Gastroesophageal sphincter (tissue), 4 donors: ENCODE measurements around the gene SEMA6A. TPM values are rescaled to one million over a fixed set of nuclear protein-coding genes. Genes with fewer than 3 reads are reported as not detected.

ENCODE experiments used
- ATAC-seq: fragments of 150-250 bp; one replicate; pipeline ENCODE4 v1.9.1; 2016; ENCODE audit warnings: mild to moderate bottlenecking, moderate library complexity
- H3K27ac ChIP-seq, 4 donors: fragments of 200-600 bp; sonication (generic) in 3 of 4; 1 replicate in 3 of 4; 2 replicates in 1 of 4; pipeline ENCODE4 v1.5.1; 2016 to 2019
- H3K27me3 ChIP-seq: fragments of 200-600 bp; sonication (generic); one replicate; pipeline ENCODE4 v1.5.1; 2019
- H3K36me3 ChIP-seq, 2 donors: fragments of 200-600 bp; sonication (generic); one replicate each; pipeline ENCODE4 v1.5.1; 2019; ENCODE audit warnings: control low read depth in 1 of 2
- H3K4me1 ChIP-seq, 3 donors: fragments of 200-600 bp; sonication (generic); 1 replicate in 2 of 3; 2 replicates in 1 of 3; pipeline ENCODE4 v1.5.1; 2016 to 2019; ENCODE audit warnings: control low read depth in 2 of 3
- H3K4me3 ChIP-seq, 2 donors: fragments of 200-600 bp; sonication (generic); one replicate each; pipeline ENCODE4 v1.5.1; 2019; ENCODE audit warnings: mild to moderate bottlenecking in 1 of 2, moderate library complexity in 1 of 2
- H3K9me3 ChIP-seq, 3 donors: fragments of 200-600 bp; sonication (generic); one replicate each; pipeline ENCODE4 v1.5.1; 2017 to 2019; ENCODE audit warnings: control low read depth in 2 of 3
- EP300 ChIP-seq: sonication (generic); formaldehyde crosslinking; IDR thresholded peaks from one replicate; pipeline ENCODE4 v1.6.1; 2017; ENCODE audit warnings: antibody characterized with exemption, mild to moderate bottlenecking
- POLR2A ChIP-seq, 2 donors: fragments of 450-650 bp; IDR thresholded peaks; one replicate each; pipeline ENCODE4 v1.6.1; 2017; ENCODE audit warnings: antibody characterized with exemption in 2 of 2, mild to moderate bottlenecking in 2 of 2, moderate library complexity in 1 of 2
- POLR2AphosphoS5 ChIP-seq: sonication (generic); formaldehyde crosslinking; IDR thresholded peaks from one replicate; pipeline ENCODE4 v1.6.1; 2017; ENCODE audit warnings: antibody characterized with exemption
- WGBS, 2 donors: methylation state at CpG; one replicate each; pipeline ENCODE4 v1.1.5; 2018; ENCODE audit warnings: low coverage in 1 of 2; 5-methylcytosine and 5-hydroxymethylcytosine counted together
- total RNA-seq, 4 donors: library from RNA; depleted of rRNA; stranded (reverse); fragments of >200 nt; gene quantifications; one replicate each; pipeline ENCODE4 v1.1.0, GENCODE V29; 2016
- TF ChIP-seq, protein P1 (sequence below), 4 experiments: fragments of 200-600 bp in 2 of 4; fragments of 450-650 bp in 2 of 4; sonication (generic) in 1 of 4; IDR thresholded peaks; one replicate each; pipeline ENCODE4 v1.5.1; 2017 to 2019; ENCODE audit warnings: antibody characterized with exemption in 4 of 4, mild to moderate bottlenecking in 2 of 4, moderate library complexity in 2 of 4

SEMA6A gene
- total RNA-seq, 4 donors from 2014 or later: 10.9 to 19.8 (median 17.8) TPM

DNA sequence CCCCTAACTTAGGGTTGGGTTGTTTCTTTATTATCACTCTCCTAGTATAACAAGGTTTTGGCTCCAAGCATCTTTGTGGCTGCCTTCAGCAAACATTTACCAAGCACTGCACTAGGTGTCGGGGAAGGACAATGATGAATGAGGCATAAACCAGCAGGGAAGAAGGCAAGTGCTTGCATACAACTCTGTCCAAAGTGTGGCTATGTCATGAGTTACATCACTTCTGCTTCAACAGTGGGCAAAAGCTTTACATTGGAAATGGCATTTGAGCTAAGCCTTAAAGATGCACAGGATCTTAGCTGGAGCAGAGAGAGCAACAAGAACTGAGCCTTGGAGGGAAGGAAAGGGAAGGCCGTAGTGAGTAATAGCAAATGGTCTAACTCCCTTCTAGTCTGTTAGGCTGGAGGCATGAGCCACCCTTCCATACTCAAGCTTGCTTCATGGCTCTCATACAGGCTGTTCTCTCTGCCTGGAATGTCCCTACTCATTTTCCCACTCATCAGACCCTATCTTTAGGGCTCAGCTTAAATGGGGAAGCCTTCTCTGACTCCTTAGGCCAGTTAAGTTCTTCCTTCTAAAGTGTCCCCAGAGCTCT is 121.8 kb downstream of the SEMA6A start:
- WGBS, 2 donors: 71 to 88% methylated on average over 2 of the region's 2 CpGs
- TF ChIP-seq POLR2AphosphoS5 (no peak), EP300 (no peak), POLR2A (IDR thresholded peaks at IDR 0.05) (no peak)
- TF ChIP-seq, protein P1, sequence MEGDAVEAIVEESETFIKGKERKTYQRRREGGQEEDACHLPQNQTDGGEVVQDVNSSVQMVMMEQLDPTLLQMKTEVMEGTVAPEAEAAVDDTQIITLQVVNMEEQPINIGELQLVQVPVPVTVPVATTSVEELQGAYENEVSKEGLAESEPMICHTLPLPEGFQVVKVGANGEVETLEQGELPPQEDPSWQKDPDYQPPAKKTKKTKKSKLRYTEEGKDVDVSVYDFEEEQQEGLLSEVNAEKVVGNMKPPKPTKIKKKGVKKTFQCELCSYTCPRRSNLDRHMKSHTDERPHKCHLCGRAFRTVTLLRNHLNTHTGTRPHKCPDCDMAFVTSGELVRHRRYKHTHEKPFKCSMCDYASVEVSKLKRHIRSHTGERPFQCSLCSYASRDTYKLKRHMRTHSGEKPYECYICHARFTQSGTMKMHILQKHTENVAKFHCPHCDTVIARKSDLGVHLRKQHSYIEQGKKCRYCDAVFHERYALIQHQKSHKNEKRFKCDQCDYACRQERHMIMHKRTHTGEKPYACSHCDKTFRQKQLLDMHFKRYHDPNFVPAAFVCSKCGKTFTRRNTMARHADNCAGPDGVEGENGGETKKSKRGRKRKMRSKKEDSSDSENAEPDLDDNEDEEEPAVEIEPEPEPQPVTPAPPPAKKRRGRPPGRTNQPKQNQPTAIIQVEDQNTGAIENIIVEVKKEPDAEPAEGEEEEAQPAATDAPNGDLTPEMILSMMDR (IDR thresholded peaks at IDR 0.05): no peak

DNA sequence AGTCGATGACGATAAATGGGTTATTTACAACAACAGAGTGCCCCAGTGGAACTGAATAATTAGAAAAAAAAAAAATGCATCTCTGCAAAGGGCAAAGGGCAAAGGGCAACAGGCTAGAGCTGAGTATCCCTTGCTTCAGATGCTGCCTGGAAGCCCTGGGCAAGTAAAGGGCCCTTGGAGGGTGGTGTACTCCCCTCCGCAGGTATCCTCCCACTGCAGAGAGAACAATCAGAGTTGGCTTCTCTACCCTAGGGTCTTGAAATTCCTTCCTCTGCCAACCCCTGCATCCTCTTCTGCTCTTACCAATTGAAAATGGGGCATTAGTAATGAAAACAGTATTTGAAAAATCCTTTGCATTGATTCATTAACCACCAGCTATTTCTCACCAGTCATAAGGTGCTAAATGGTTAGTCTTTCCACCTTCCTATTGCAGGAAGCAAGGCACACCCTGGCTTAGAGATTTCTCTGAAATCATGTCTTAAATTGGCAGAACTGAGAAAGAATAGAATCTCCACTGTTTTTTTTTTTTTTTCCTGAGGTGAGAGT is 122.6 kb downstream of the SEMA6A start:
- Histone ChIP-seq H3K4me1 (peaks cover 0 to 25% (median 0%) of the 10 kb centered on the region in 3 donors), H3K27me3 (no peaks in the 10 kb centered on the region), H3K9me3 (no peaks in the 10 kb centered on the region), H3K36me3 (peaks cover 0 to 14% of the 10 kb centered on the region in 2 donors), H3K4me3 (no peak overlapping the region), H3K27ac (no peak overlapping the region)
- 57 to 83% methylated on average over 2 of the region's 3 CpGs for WGBS, 2 donors
- TF ChIP-seq POLR2A (IDR thresholded peaks at IDR 0.05): no peak
- ATAC-seq: no peak

More for the DNA sequence above, 121.8 kb downstream of the SEMA6A start:
- Histone ChIP-seq H3K4me3 (no peak overlapping the region), H3K36me3 (peaks cover 0 to 5% of the 10 kb centered on the region in 2 donors), H3K27me3 (no peaks in the 10 kb centered on the region), H3K27ac (no peak overlapping the region), H3K9me3 (no peaks in the 10 kb centered on the region), H3K4me1 (peaks cover 0 to 25% (median 0%) of the 10 kb centered on the region in 3 donors)
- no peak for ATAC-seq

DNA sequence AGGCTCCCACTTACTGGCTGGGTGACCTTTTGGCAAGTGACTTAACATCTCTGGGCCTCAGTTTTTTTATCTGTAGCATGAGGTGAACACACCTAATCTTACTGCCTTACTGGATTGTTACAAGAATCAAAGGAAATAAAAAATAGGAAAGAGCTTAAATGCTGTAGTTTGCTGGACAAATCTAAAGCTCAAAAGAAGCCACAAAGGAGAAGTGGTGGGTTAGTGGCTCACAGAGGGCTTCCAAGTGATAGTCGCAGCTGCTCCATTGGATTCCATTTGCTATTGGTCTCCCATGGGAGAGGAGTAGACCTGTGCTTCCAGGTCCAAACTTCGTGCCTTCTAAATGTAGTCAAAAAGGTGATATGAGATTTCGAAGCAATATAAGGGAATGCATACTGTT is 123.6 kb downstream of the SEMA6A start:
- Histone ChIP-seq H3K4me3 (no peak overlapping the region), H3K27me3 (no peaks in the 10 kb centered on the region), H3K36me3 (peaks cover 0 to 23% of the 10 kb centered on the region in 2 donors), H3K27ac (no peak overlapping the region), H3K9me3 (no peaks in the 10 kb centered on the region), H3K4me1 (peaks cover 0 to 25% (median 0%) of the 10 kb centered on the region in 3 donors)
- TF ChIP-seq EP300 (no peak), POLR2AphosphoS5 (no peak)
- WGBS, 2 donors: 71 to 91% methylated on average over 1 to 3 of the region's 3 CpGs
- no peak for ATAC-seq

DNA sequence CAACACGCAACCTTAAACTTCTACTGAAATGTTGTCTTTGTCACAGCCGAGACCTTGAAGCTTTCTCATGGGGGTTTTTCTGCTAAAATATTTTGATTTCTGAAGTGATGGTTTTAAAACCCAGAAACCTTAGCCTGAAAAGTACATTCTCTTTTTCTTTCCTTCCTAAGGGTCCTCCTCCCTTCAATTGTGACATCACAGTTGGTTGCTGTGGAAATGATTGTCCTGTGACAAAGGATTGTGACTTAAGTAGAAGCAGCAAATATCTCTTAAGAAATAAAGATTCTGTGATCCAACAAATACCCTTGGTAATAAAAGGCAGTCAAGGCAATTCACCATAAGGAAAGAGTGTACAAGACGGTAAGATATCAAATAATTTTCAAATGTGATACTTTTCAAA is 125.2 kb downstream of the SEMA6A start:
- TF ChIP-seq POLR2A (IDR thresholded peaks at IDR 0.05) (no peak), POLR2AphosphoS5 (no peak), EP300 (no peak)
- TF ChIP-seq, protein P1 (IDR thresholded peaks at IDR 0.05): no peak
- H3K4me3 ChIP-seq: no peak overlapping the region
- 86 to 92% methylated on average over 3 of the region's 3 CpGs for WGBS, 2 donors
- H3K9me3 ChIP-seq: no peaks in the 10 kb centered on the region
- no peak for ATAC-seq
- H3K27me3 ChIP-seq: no peaks in the 10 kb centered on the region
- H3K36me3 ChIP-seq: peaks cover 0 to 36% of the 10 kb centered on the region in 2 donors
- no peak overlapping the region for H3K27ac ChIP-seq
- H3K4me1 ChIP-seq: peaks cover 0 to 16% (median 0%) of the 10 kb centered on the region in 3 donors

DNA sequence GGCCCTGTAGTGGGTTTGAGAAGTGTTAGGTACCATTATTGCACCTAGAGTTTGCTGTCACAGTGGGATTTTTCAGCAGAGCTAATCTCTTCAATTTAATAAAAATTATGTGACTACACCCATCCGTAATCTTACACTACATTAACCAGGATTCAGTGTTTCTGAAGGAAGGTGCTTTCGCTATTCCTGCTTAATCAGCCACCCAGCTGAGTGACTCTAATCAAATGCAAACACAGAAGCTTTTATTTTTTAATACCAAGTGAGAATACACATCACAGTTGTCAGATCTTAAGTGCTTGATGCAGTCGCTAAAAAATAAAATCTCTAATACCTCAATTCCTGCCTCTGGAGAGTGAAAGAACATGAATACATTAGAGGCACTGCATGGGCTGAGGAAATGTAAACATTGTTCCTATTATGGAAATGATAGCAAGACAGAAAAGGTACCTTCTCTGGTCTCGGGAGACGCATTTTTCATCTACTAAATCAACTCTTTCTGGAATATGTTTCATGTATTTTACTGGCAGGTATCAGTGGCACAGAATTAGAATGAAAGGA is 125.7 kb downstream of the SEMA6A start:
- H3K4me1 ChIP-seq: peaks cover 0 to 11% (median 0%) of the 10 kb centered on the region in 3 donors
- WGBS, 2 donors: 57 to 59% methylated on average over 5 of the region's 5 CpGs
- ATAC-seq: no peak

More for the DNA sequence above, 125.7 kb downstream of the SEMA6A start:
- H3K27ac ChIP-seq: no peak overlapping the region
- peaks cover 0 to 36% of the 10 kb centered on the region in 2 donors for H3K36me3 ChIP-seq
- TF ChIP-seq POLR2A (IDR thresholded peaks at IDR 0.05) (no peak), EP300 (no peak), POLR2AphosphoS5 (no peak)
- TF ChIP-seq, protein P1 (IDR thresholded peaks at IDR 0.05): no peak
- no peaks in the 10 kb centered on the region for H3K9me3 ChIP-seq
- no peaks in the 10 kb centered on the region for H3K27me3 ChIP-seq
- H3K4me3 ChIP-seq: no peak overlapping the region
